IMR-90 (cell line): Measurements from ENCODE around the gene ENO3. TPM values are rescaled to one million over a fixed set of nuclear protein-coding genes. Genes with fewer than 3 reads are reported as not detected.

Source experiments
- ATAC-seq: fragments of 200-7000 bp; cut with Tn5 transposase; 2 replicates; pipeline ENCODE4 v1.9.1; 2020; ENCODE audit warnings: low read depth, mild to moderate bottlenecking, moderate library complexity
- Bru-seq: library from RNA; stranded (reverse); fragments of 400-500 nt; gene quantifications from one replicate; lab custom pipeline; 2021; lab: Mats Ljungman, UMichigan
- BruChase-seq, 2 experiments: library from RNA; stranded (reverse); fragments of 400-500 nt; gene quantifications; one replicate each; lab custom pipeline; 2021; lab: Mats Ljungman, UMichigan
- BruUV-seq: library from RNA; stranded (reverse); fragments of 400-500 nt; replicated peaks from 2 replicates; lab custom pipeline; 2021; lab: Mats Ljungman, UMichigan
- CTCF ChIA-PET: fragments of 300-600 bp; formaldehyde crosslinking; extraction: SDS; loops from one replicate; lab custom pipeline; 2021; ENCODE audit warnings: antibody characterized with exemption; lab: Yijun Ruan, JAX
- POLR2A ChIA-PET: fragments of 300-600 bp; sonication (Branson Sonifier 250); formaldehyde crosslinking; loops from one replicate; lab custom pipeline; 2022; ENCODE audit warnings: antibody characterized with exemption; ENCODE audit not compliant: unreplicated experiment; lab: Charles Lee
- DNase-seq: peaks from one replicate; pipeline ENCODE4 v3.0.0; 2013
- H2AFZ ChIP-seq: replicated peaks from 2 replicates; pipeline ENCODE3; 2013; ENCODE audit warnings: low read length, mild to moderate bottlenecking; ENCODE audit not compliant: poor library complexity
- H2AK5ac ChIP-seq: 2 replicates; pipeline ENCODE4 v1.6.1; 2013; ENCODE audit warnings: low read depth, low read length, inconsistent platforms
- H2AK9ac ChIP-seq: replicated peaks from 2 replicates; pipeline ENCODE3; 2013; ENCODE audit warnings: mild to moderate bottlenecking, low read depth, low read length, moderate library complexity; ENCODE audit not compliant: poor library complexity
- H2BK120ac ChIP-seq: 2 replicates; pipeline ENCODE4 v1.6.1; 2013; ENCODE audit warnings: low read depth, low read length, inconsistent platforms
- H2BK15ac ChIP-seq: 3 replicates; pipeline ENCODE4 v1.6.1; 2013; ENCODE audit warnings: low read depth, low read length, inconsistent platforms
- H2BK20ac ChIP-seq: 2 replicates; pipeline ENCODE4 v1.6.1; 2013; ENCODE audit warnings: low read depth, mild to moderate bottlenecking, inconsistent platforms, low read length, moderate library complexity
- H2BK5ac ChIP-seq: 2 replicates; pipeline ENCODE4 v1.6.1; 2013; ENCODE audit warnings: mild to moderate bottlenecking, low read depth, low read length, inconsistent platforms; ENCODE audit not compliant: poor library complexity, severe bottlenecking
- H3K14ac ChIP-seq: replicated peaks from 2 replicates; pipeline ENCODE4 v1.6.1; 2013; ENCODE audit warnings: low read depth, low read length, inconsistent platforms
- H3K18ac ChIP-seq: 2 replicates; pipeline ENCODE4 v1.6.1; 2013; ENCODE audit warnings: low read depth, low read length, control low read depth
- H3K23ac ChIP-seq: 2 replicates; pipeline ENCODE4 v1.6.1; 2013; ENCODE audit warnings: low read depth, low read length, inconsistent platforms
- H3K27ac ChIP-seq: 2 replicates; pipeline ENCODE4 v1.5.1; 2013; ENCODE audit warnings: mild to moderate bottlenecking, control low read depth, low read length; ENCODE audit not compliant: insufficient read depth
- H3K27me3 ChIP-seq: 2 replicates; pipeline ENCODE4 v1.6.1; 2013; ENCODE audit warnings: low read length; ENCODE audit not compliant: control insufficient read depth, insufficient read depth
- H3K36me3 ChIP-seq: 2 replicates; pipeline ENCODE4 v1.6.1; 2013; ENCODE audit warnings: low read length, mixed read lengths; ENCODE audit not compliant: control insufficient read depth, insufficient read depth
- H3K4ac ChIP-seq: 2 replicates; pipeline ENCODE4 v1.6.1; 2013; ENCODE audit warnings: low read depth, low read length, inconsistent platforms
- H3K4me1 ChIP-seq: 2 replicates; pipeline ENCODE4 v1.6.1; 2013; ENCODE audit warnings: low read length, mixed read lengths; ENCODE audit not compliant: control insufficient read depth, insufficient read depth
- H3K4me2 ChIP-seq: 2 replicates; pipeline ENCODE4 v1.6.1; 2013; ENCODE audit warnings: low read depth, mild to moderate bottlenecking, control low read depth, low read length, moderate library complexity
- H3K4me3 ChIP-seq: 2 replicates; pipeline ENCODE4 v1.5.1; 2013; ENCODE audit warnings: low read depth, mild to moderate bottlenecking, control low read depth, low read length, moderate library complexity; ENCODE audit not compliant: insufficient read depth
- H3K56ac ChIP-seq: 2 replicates; pipeline ENCODE4 v1.6.1; 2013; ENCODE audit warnings: low read length, inconsistent platforms; ENCODE audit not compliant: insufficient read depth; ENCODE audit errors: extremely low read depth
- H3K79me1 ChIP-seq, 2 experiments: 2 replicates each; pipeline ENCODE4 v1.6.1; 2013; ENCODE audit warnings: low read length in 2 of 2, inconsistent platforms in 1 of 2, low read depth in 1 of 2
- H3K9ac ChIP-seq: 2 replicates; pipeline ENCODE4 v1.6.1; 2013; ENCODE audit warnings: low read depth, low read length, control low read depth
- H3K9me1 ChIP-seq: 2 replicates; pipeline ENCODE4 v1.6.1; 2013; ENCODE audit warnings: low read length, inconsistent platforms; ENCODE audit not compliant: insufficient read depth
- H3K9me3 ChIP-seq: 2 replicates; pipeline ENCODE4 v1.6.1; 2013; ENCODE audit warnings: low read length; ENCODE audit not compliant: control insufficient read depth, insufficient read depth
- H4K20me1 ChIP-seq: 2 replicates; pipeline ENCODE4 v1.6.1; 2013; ENCODE audit warnings: low read length, inconsistent platforms; ENCODE audit not compliant: insufficient read depth
- H4K5ac ChIP-seq: 2 replicates; pipeline ENCODE4 v1.6.1; 2013; ENCODE audit warnings: mild to moderate bottlenecking, low read depth, low read length, control low read depth
- H4K8ac ChIP-seq, 2 experiments: 2 replicates each; pipeline ENCODE4 v1.6.1; 2013; ENCODE audit warnings: low read depth in 2 of 2, low read length in 2 of 2, control low read depth in 1 of 2, inconsistent platforms in 1 of 2
- H4K91ac ChIP-seq: 2 replicates; pipeline ENCODE4 v1.6.1; 2013; ENCODE audit warnings: low read depth, low read length, inconsistent platforms; ENCODE audit not compliant: insufficient read depth
- BHLHE40 ChIP-seq: fragments of 150-350 bp; IDR thresholded peaks from 2 replicates; pipeline ENCODE4 v1.6.1; 2016; ENCODE audit warnings: mild to moderate bottlenecking, low read depth, low read length
- FOS ChIP-seq: fragments of 150-350 bp; IDR thresholded peaks from 2 replicates; pipeline ENCODE4 v1.6.1; 2016; ENCODE audit warnings: low read depth, low read length
- SMC3 ChIP-seq: fragments of 150-350 bp; IDR thresholded peaks from 2 replicates; pipeline ENCODE4 v1.6.1; 2016; ENCODE audit warnings: low read depth, mild to moderate bottlenecking, antibody characterized with exemption, low read length, moderate library complexity
- WGBS, 2 experiments: methylation state at CpG; one replicate each; pipeline versions ENCODE4 v1.1.5 to v1.1.7; 2013; ENCODE audit warnings: missing lambda C conversion rate in 2 of 2; ENCODE audit not compliant: insufficient read length in 1 of 2; ENCODE audit errors: extremely low coverage in 2 of 2; 5-methylcytosine and 5-hydroxymethylcytosine counted together
- dilution Hi-C: fragments of 300-500 bp; cut with HindIII; formaldehyde crosslinking; loops from one replicate; pipeline ENCODE4 v1.14.3; 2018; ENCODE audit warnings: low sequenced_read_pairs; ENCODE audit not compliant: unreplicated experiment
- in situ Hi-C: fragments of 300-500 bp; cut with MboI; formaldehyde crosslinking; loops from 3 replicates; pipeline ENCODE4 v1.14.3; 2019; ENCODE audit warnings: low sequenced_read_pairs, inconsistent platforms, mixed read lengths
- intact Hi-C: fragments of 100-400 bp; cut with micrococcal nuclease; formaldehyde crosslinking; loops from 2 replicates; pipeline ENCODE4 v1.10.0; 2022
- long read RNA-seq: library from polyadenylated mRNA; unstranded; transcript quantifications from one replicate; pipeline ENCODE4 v2.0.0, GENCODE V29; 2021; ENCODE audit not compliant: unreplicated experiment
- polyA plus RNA-seq, 3 experiments: library from polyadenylated mRNA; depleted of rRNA; stranded (reverse); fragments of >200 nt; gene quantifications; 2 replicates each; pipeline ENCODE4 v1.2.3, GENCODE V29; 2012; ENCODE audit warnings: low replicate concordance in 1 of 3
- total RNA-seq: library from RNA; depleted of rRNA; stranded (reverse); fragments of >200 nt; gene quantifications from 2 replicates; pipeline ENCODE4 v1.2.3, GENCODE V29; 2012; rRNA removed

ENO3 gene
- total RNA-seq = 1.4 TPM in 2 replicates
- polyA plus RNA-seq (2012; rRNA removed) = 4.2 and 5.1 TPM in 2 replicates
- 1.6 and 2.8 TPM in 2 replicates for polyA plus RNA-seq (2012; cell fraction: cytosol; rRNA removed)
- 52.7 and 54.4 TPM in 2 replicates for polyA plus RNA-seq (2012; cell fraction: nucleus; rRNA removed; ENCODE audit: low replicate concordance)
- percentile 34 among the genes with signal in this experiment for Bru-seq, nascent RNA
- BruChase-seq, experiment 1, labeled RNA remaining after a 6-hour chase = percentile 50 among the genes with signal in this experiment
- percentile 37 among the genes with signal in this experiment for BruChase-seq, experiment 2, labeled RNA remaining after a 2-hour chase
- long read RNA-seq, partial matches to known transcripts = 0 of 2 reads
- long read RNA-seq, other reads (novel, unspliced or antisense) = 2 of 2 reads

DNA sequence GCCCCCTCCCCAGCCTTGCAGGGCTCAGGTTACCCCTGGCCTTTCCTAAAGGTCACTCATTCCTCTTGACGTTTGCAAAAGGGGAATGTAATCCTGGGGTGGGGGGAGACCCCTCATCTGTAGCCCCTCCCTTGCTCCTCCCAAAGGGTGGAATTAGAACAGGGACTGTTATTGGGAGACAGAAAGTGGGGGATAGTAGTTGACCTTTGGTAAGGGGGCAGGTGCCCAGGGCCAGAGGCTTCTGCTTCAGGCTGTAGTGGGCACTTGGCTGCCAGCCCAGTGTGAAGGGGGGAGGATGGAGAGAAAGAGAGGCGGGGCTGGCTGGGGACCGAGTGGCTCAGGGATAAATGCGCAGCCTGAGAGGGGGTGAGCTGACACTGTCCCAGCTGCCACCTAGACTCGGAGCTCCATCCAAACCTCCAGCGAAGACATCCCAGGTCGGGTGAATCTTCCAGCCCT is at the start of gene ENO3:
TSS of gene ENO3 (plus strand) at position 374 of the 459 bp plus-strand sequence. CDS start 711 bp downstream, outside the sequence.
- in situ Hi-C loops (no loop called here), dilution Hi-C loops (no loop called here), intact Hi-C loops (no loop called here)
- DNase-seq (no peak), ATAC-seq (no peak)
- H2AFZ ChIP-seq = peak within 1 kb of the TSS; percentile 92
- no peaks in the 10 kb centered on the region for H3K9me3 ChIP-seq
- peak within 1 kb of the TSS; percentile 57 for H2BK5ac ChIP-seq
- H2BK15ac ChIP-seq = peak within 1 kb of the TSS; percentile 74; the same call in 1 of the 3 replicates
- peak within 1 kb of the TSS; percentile 97 for H2AK5ac ChIP-seq
- peak within 1 kb of the TSS; percentile 60 for H3K9ac ChIP-seq
- peak within 1 kb of the TSS; percentile 95 to 97 for H4K8ac ChIP-seq
- H4K20me1 ChIP-seq = peaks cover 27% of the 10 kb centered on the region
- peak within 1 kb of the TSS; percentile 84 for H3K56ac ChIP-seq
- H3K36me3 ChIP-seq = peaks cover 10% of the 10 kb centered on the region
- TF ChIP-seq SMC3 = no peak
- TF ChIP-seq FOS = no peak
- no peak for TF ChIP-seq BHLHE40
- H2AK9ac ChIP-seq = peak within 1 kb of the TSS; percentile 98
- peak within 1 kb of the TSS; percentile 91 for H3K23ac ChIP-seq
- peaks cover 23% of the 10 kb centered on the region; the same call in 1 of the 2 replicates for H3K9me1 ChIP-seq
- H4K5ac ChIP-seq = peak within 1 kb of the TSS; percentile 77
- peaks cover 30% of the 10 kb centered on the region for H3K4me1 ChIP-seq
- peaks cover 12 to 27% of the 10 kb centered on the region in 2 experiments; a peak in 3 of 4 replicates for H3K79me1 ChIP-seq
- WGBS, 2 experiments = no CpG with 5 or more reads among the region's 7 CpGs
- H2BK120ac ChIP-seq = peak within 1 kb of the TSS; percentile 89
- BruUV-seq = no TSS peak
- peak within 1 kb of the TSS; percentile 94 for H4K91ac ChIP-seq
- peak within 1 kb of the TSS; percentile 80 for H3K27ac ChIP-seq
- peak within 1 kb of the TSS; percentile 64 for H3K4me2 ChIP-seq
- peak within 1 kb of the TSS; percentile 61 for H2BK20ac ChIP-seq
- H3K14ac ChIP-seq = peak within 1 kb of the TSS; percentile 92
- ChIA-PET POLR2A (interaction anchor here (0.8 to 1.3 kb wide), 2 partner anchors 16 to 117 kb away, joined by 4 to 8 read pairs; no protein-coding TSS in a partner anchor), CTCF (no interaction called here)
- peak within 1 kb of the TSS; percentile 30 for H3K4me3 ChIP-seq
- H3K4ac ChIP-seq = peak within 1 kb of the TSS; percentile 99
- no peaks in the 10 kb centered on the region for H3K27me3 ChIP-seq
- H3K18ac ChIP-seq = peak within 1 kb of the TSS; percentile 8
